HCT116 (cell line): ENCODE results near the gene ST8SIA3. TPM values are rescaled to one million over a fixed set of nuclear protein-coding genes. Genes with fewer than 3 reads are reported as not detected.

ENCODE experiments used
- ATAC-seq: fragments of 200-7000 bp; cut with Tn5 transposase; 2 replicates; pipeline ENCODE4 v1.9.1; 2020; ENCODE audit warnings: mild to moderate bottlenecking, moderate library complexity
- BruUV-seq: library from RNA; stranded (reverse); fragments of 400-500 nt; replicated peaks from 2 replicates; lab custom pipeline; 2021; lab: Mats Ljungman, UMichigan
- CTCF ChIA-PET: fragments of 300-600 bp; sonication (Branson Sonifier 250); formaldehyde crosslinking; loops from one replicate; lab custom pipeline; 2021; ENCODE audit warnings: antibody characterized with exemption; lab: Charles Lee
- POLR2A ChIA-PET: fragments of 300-600, 350-600 bp; sonication (Branson Sonifier 250); formaldehyde crosslinking; loops from one replicate; lab custom pipeline; 2021; ENCODE audit warnings: antibody characterized with exemption; lab: Charles Lee
- RAD21 ChIA-PET, 2 experiments: fragments of 300-600 bp; sonication (Branson Sonifier 250); formaldehyde crosslinking; loops; one replicate each; lab custom pipeline; 2023; ENCODE audit warnings: low total read pairs in 2 of 2; ENCODE audit not compliant: uncharacterized antibody in 2 of 2, unreplicated experiment in 2 of 2, low non-redundant PET in 1 of 2; lab: Charles Lee
- DNase-seq: peaks from one replicate; pipeline ENCODE4 v3.0.0-alpha.2; 2010; ENCODE audit warnings: low read depth, low spot score
- H2AFZ ChIP-seq: fragments of 200-600 bp; shearing (Covaris generic), sonication (generic); 2 replicates; pipeline ENCODE4 v1.6.1; 2017; ENCODE audit warnings: low read depth, mixed run types, mixed read lengths, antibody characterized with exemption, low read length; ENCODE audit not compliant: poor library complexity, severe bottlenecking
- H3K27ac ChIP-seq: 2 replicates; pipeline ENCODE4 v1.5.1; 2012; ENCODE audit warnings: low read depth, low read length
- H3K27me3 ChIP-seq: fragments of 200-600 bp; sonication (generic); 2 replicates; pipeline ENCODE4 v1.6.1; 2016; ENCODE audit warnings: mixed run types, low read length, mixed read lengths; ENCODE audit not compliant: insufficient read depth
- H3K36me3 ChIP-seq, 2 experiments: fragments of 200-500 bp in 1 of 2; fragments of 200-600 bp in 1 of 2; sonication (Bioruptor generic) in 1 of 2; sonication (generic) in 1 of 2; 2 replicates each; pipeline versions ENCODE4 v1.5.1 to v1.6.1; 2014 to 2016; ENCODE audit warnings: low read length in 2 of 2, inconsistent platforms in 1 of 2, mixed read lengths in 1 of 2, mixed run types in 1 of 2; ENCODE audit not compliant: insufficient read depth in 2 of 2, control insufficient read depth in 1 of 2
- H3K4me1 ChIP-seq, 2 experiments: fragments of 200-600 bp in 1 of 2; sonication (generic) in 1 of 2; 2 replicates each; pipeline versions ENCODE4 v1.5.1 to v1.6.1; 2012 to 2017; ENCODE audit warnings: low read length in 2 of 2, inconsistent platforms in 1 of 2, mild to moderate bottlenecking in 1 of 2, mixed read lengths in 1 of 2, mixed run types in 1 of 2, moderate library complexity in 1 of 2; ENCODE audit not compliant: insufficient read depth in 2 of 2, control insufficient read depth in 1 of 2
- H3K4me2 ChIP-seq: fragments of 200-600 bp; sonication (generic); 2 replicates; pipeline ENCODE4 v1.6.1; 2017; ENCODE audit warnings: mixed run types, low read length, mixed read lengths
- H3K4me3 ChIP-seq, 2 experiments: fragments of 200-600 bp in 1 of 2; sonication (generic) in 1 of 2; replicated peaks in 1 of 2; 2 replicates each; pipeline ENCODE4 v1.5.1; 2011 to 2016; ENCODE audit warnings: low read length in 2 of 2, control low read depth in 1 of 2, low read depth in 1 of 2, mild to moderate bottlenecking in 1 of 2, mixed read lengths in 1 of 2, mixed run types in 1 of 2
- H3K79me2 ChIP-seq: fragments of 200-600 bp; sonication (generic); 2 replicates; pipeline ENCODE4 v1.6.1; 2017; ENCODE audit warnings: mild to moderate bottlenecking, mixed run types, low read length, moderate library complexity, mixed read lengths; ENCODE audit not compliant: insufficient read depth
- H3K9ac ChIP-seq: fragments of 200-600 bp; sonication (generic); 2 replicates; pipeline ENCODE4 v1.6.1; 2016; ENCODE audit warnings: low read length, mixed read lengths
- H3K9me2 ChIP-seq: fragments of 200-600 bp; sonication (generic), shearing (Covaris generic); 2 replicates; pipeline ENCODE4 v1.6.1; 2017; ENCODE audit warnings: mixed run types, mild to moderate bottlenecking, moderate library complexity; ENCODE audit not compliant: insufficient read depth
- H3K9me3 ChIP-seq, 2 experiments: fragments of 200-500 bp in 1 of 2; fragments of 200-600 bp in 1 of 2; sonication (Bioruptor generic) in 1 of 2; sonication (generic) in 1 of 2; 2 replicates each; pipeline ENCODE4 v1.6.1; 2014 to 2017; ENCODE audit warnings: low read length in 2 of 2, mixed read lengths in 2 of 2, inconsistent platforms in 1 of 2, low read depth in 1 of 2, mild to moderate bottlenecking in 1 of 2, mixed run types in 1 of 2, moderate library complexity in 1 of 2; ENCODE audit not compliant: control insufficient read depth in 1 of 2, insufficient read depth in 1 of 2
- H4K20me1 ChIP-seq: fragments of 200-600 bp; sonication (generic), shearing (Covaris generic); 2 replicates; pipeline ENCODE4 v1.6.1; 2017; ENCODE audit warnings: mixed run types, mild to moderate bottlenecking, moderate library complexity; ENCODE audit not compliant: insufficient read depth
- CBX3 ChIP-seq: IDR thresholded peaks from 2 replicates; pipeline ENCODE4 v1.6.1; 2012; ENCODE audit warnings: low read depth
- CTCF ChIP-seq, 3 experiments: fragments of 200-600 bp in 1 of 3; sonication (generic) in 1 of 3; IDR thresholded peaks in 2 of 3; conservative IDR thresholded peaks in 1 of 3; 2 replicates each; pipeline ENCODE4 v1.5.1; 2012 to 2017; ENCODE audit warnings: low read depth in 2 of 3, low read length in 2 of 3, antibody characterized with exemption in 1 of 3, borderline replicate concordance in 1 of 3, control low read depth in 1 of 3, mild to moderate bottlenecking in 1 of 3, mixed read lengths in 1 of 3, mixed run types in 1 of 3, moderate library complexity in 1 of 3; ENCODE audit not compliant: insufficient read depth in 1 of 3
- ELF1 ChIP-seq: IDR thresholded peaks from 2 replicates; pipeline ENCODE4 v1.6.1; 2012; ENCODE audit warnings: low read depth, borderline replicate concordance
- EZH2 ChIP-seq: fragments of 200-600 bp; sonication (generic); IDR thresholded peaks from 2 replicates; pipeline ENCODE4 v1.6.1; 2017; ENCODE audit warnings: antibody characterized with exemption, mixed run types
- JUND ChIP-seq: IDR thresholded peaks from 2 replicates; pipeline ENCODE4 v1.6.1; 2012
- POLR2A ChIP-seq: IDR thresholded peaks from 2 replicates; pipeline ENCODE4 v1.7.0; 2011; ENCODE audit warnings: borderline replicate concordance; ENCODE audit not compliant: insufficient read depth, insufficient read length; ENCODE audit errors: extremely low read depth
- RAD21 ChIP-seq: IDR thresholded peaks from 2 replicates; pipeline ENCODE4 v1.6.1; 2012; ENCODE audit warnings: low read depth, mild to moderate bottlenecking
- SP1 ChIP-seq: IDR thresholded peaks from 2 replicates; pipeline ENCODE4 v1.6.1; 2012; ENCODE audit warnings: low read depth
- intact Hi-C: fragments of 100-400 bp; cut with micrococcal nuclease; formaldehyde crosslinking; loops from 2 replicates; pipeline ENCODE4 v1.10.0; 2022
- total RNA-seq: library from RNA; stranded (reverse); gene quantifications from one replicate; pipeline ENCODE4 v1.2.1, GENCODE V29; 2021; ENCODE audit not compliant: unreplicated experiment
- TF ChIP-seq, protein P1 (sequence below): IDR thresholded peaks from 2 replicates; pipeline ENCODE4 v1.6.1; 2012; ENCODE audit warnings: low read depth
- TF ChIP-seq, protein P2 (sequence below): IDR thresholded peaks from 2 replicates; pipeline ENCODE4 v1.6.1; 2012
- TF ChIP-seq, protein P3 (sequence below): IDR thresholded peaks from 2 replicates; pipeline ENCODE4 v1.6.1; 2012

Gene ST8SIA3
- total RNA-seq, 1 experiment from 2014 or later = not detected

DNA sequence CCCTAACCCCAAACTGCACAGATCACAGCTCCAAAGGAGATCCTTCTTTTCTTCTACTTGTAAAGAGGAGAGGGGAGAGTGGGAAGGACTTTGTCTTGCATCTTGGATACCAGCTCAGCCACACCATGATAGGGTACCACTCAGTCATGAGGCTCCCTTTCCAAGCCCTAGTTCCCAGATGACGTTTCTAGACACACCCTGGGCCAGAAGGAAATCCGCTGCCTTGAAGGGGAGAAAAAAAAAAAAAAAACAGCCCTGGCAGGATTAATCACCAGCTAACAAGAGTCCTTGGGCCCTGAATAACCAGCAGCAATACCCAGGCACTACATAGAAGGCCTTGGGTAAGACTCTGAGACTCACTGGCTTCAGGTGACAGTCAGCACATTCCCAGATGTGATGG, 36.9 kb downstream of the ST8SIA3 start (continued):
- TF ChIP-seq, protein P1, sequence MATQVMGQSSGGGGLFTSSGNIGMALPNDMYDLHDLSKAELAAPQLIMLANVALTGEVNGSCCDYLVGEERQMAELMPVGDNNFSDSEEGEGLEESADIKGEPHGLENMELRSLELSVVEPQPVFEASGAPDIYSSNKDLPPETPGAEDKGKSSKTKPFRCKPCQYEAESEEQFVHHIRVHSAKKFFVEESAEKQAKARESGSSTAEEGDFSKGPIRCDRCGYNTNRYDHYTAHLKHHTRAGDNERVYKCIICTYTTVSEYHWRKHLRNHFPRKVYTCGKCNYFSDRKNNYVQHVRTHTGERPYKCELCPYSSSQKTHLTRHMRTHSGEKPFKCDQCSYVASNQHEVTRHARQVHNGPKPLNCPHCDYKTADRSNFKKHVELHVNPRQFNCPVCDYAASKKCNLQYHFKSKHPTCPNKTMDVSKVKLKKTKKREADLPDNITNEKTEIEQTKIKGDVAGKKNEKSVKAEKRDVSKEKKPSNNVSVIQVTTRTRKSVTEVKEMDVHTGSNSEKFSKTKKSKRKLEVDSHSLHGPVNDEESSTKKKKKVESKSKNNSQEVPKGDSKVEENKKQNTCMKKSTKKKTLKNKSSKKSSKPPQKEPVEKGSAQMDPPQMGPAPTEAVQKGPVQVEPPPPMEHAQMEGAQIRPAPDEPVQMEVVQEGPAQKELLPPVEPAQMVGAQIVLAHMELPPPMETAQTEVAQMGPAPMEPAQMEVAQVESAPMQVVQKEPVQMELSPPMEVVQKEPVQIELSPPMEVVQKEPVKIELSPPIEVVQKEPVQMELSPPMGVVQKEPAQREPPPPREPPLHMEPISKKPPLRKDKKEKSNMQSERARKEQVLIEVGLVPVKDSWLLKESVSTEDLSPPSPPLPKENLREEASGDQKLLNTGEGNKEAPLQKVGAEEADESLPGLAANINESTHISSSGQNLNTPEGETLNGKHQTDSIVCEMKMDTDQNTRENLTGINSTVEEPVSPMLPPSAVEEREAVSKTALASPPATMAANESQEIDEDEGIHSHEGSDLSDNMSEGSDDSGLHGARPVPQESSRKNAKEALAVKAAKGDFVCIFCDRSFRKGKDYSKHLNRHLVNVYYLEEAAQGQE = no peak
- TF ChIP-seq RAD21 (no peak), CTCF (IDR thresholded peaks at IDR 0.05 in 2 of 3, conservative IDR thresholded peaks at IDR 0.05 in 1 of 3; ENCODE audit: borderline replicate concordance in 1 of 3, insufficient read depth in 1 of 3, low read depth in 2 of 3, low read length in 2 of 3) (no peak), POLR2A (no peak)

GRCh38 chr18:57390044-57390443, 37.7 kb downstream of the ST8SIA3 start:
- no peak for ATAC-seq
- Histone ChIP-seq H4K20me1 (no peaks in the 10 kb centered on the region), H3K27me3 (peaks cover 29% of the 10 kb centered on the region), H3K4me1 (no peaks in the 10 kb centered on the region), H3K4me3 (no peak overlapping the region), H3K4me2 (no peak overlapping the region)
- CTCF ChIA-PET = interaction anchor here (0.7 kb wide), 1 partner anchor 109 kb away, joined by 3 read pairs; no protein-coding TSS in a partner anchor
- TF ChIP-seq SP1 (no peak), EZH2 (no peak), JUND (no peak), CBX3 (no peak), ELF1 (no peak), RAD21 (no peak)
- TF ChIP-seq, protein P2, sequence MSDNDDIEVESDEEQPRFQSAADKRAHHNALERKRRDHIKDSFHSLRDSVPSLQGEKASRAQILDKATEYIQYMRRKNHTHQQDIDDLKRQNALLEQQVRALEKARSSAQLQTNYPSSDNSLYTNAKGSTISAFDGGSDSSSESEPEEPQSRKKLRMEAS = no peak
- TF ChIP-seq, protein P3, sequence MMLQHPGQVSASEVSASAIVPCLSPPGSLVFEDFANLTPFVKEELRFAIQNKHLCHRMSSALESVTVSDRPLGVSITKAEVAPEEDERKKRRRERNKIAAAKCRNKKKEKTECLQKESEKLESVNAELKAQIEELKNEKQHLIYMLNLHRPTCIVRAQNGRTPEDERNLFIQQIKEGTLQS = no peak
- TF ChIP-seq, protein P1 = no peak
- TF ChIP-seq, all 23 proteins: peak for 0
- Histone ChIP-seq H3K9me2 (no peaks in the 10 kb centered on the region), H3K27ac (no peak overlapping the region), H3K79me2 (no peaks in the 10 kb centered on the region), H3K9ac (no peak overlapping the region), H2AFZ (no peak overlapping the region), H3K9me3 (no peaks in the 10 kb centered on the region), H3K36me3 (no peaks in the 10 kb centered on the region)
- BruUV-seq = no TSS peak
- ChIA-PET RAD21 (no interaction called here), POLR2A (no interaction called here)
- intact Hi-C loops = no loop called here
- DNase-seq = no peak
